Measurements from ENCODE around the gene MCOLN1. TPM values are rescaled to one million over a fixed set of nuclear protein-coding genes. Genes with fewer than 3 reads are reported as not detected.

The MCOLN1 gene
- total RNA-seq, 1 experiment from 2014 or later = 15.7 TPM

DNA sequence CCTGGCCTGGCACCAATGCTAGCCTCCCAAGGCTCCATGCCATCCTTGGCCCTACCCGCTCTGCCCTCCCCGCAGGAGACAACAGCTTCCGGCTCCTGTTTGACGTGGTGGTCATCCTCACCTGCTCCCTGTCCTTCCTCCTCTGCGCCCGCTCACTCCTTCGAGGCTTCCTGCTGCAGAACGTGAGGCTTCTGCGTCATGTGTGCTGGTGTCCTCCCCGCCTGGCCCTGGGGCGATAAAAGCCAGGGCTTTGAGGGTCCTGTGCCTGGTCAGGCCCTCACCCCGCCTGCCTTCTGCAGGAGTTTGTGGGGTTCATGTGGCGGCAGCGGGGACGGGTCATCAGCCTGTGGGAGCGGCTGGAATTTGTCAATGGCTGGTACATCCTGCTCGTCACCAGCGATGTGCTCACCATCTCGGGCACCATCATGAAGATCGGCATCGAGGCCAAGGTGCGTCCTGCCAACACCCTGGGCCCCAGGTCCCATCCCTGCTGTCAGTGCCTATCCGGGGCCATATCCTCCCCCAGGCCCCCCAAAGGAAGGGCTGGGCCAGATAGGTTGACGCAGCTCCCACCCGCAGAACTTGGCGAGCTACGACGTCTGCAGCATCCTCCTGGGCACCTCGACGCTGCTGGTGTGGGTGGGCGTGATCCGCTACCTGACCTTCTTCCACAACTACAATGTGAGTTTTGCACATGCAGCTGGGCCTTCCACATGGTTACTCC, 6.3 kb downstream of the MCOLN1 start:
- Histone ChIP-seq H3K9ac (ENCODE audit: extremely low read depth, insufficient read length, low read length) (no peak overlapping the region), H3K56ac (ENCODE audit: insufficient read length, low read depth, low read length) (no peak overlapping the region), H3K79me1 (ENCODE audit: insufficient read depth, low read depth, low read length, poor library complexity, severe bottlenecking) (no peaks in the 10 kb centered on the region), H3K18ac (ENCODE audit: insufficient read length, low read depth, low read length) (no peak overlapping the region), H3K23ac (ENCODE audit: insufficient read length, low read depth, low read length) (no peak overlapping the region), H2BK20ac (ENCODE audit: low read depth, low read length, poor library complexity, severe bottlenecking) (no peak overlapping the region), H4K20me1 (ENCODE audit: control insufficient read depth, insufficient read depth, insufficient read length) (no peaks in the 10 kb centered on the region), H3T11ph (ENCODE audit: low read length) (no peak overlapping the region), H3K27me3 (ENCODE audit: insufficient read depth, low read length) (no peaks in the 10 kb centered on the region), H4K8ac (replicated peaks; ENCODE audit: insufficient read length, low read depth, low read length) (no peak overlapping the region), H3K23me2 (ENCODE audit: insufficient read length, low read depth, low read length, poor library complexity, severe bottlenecking) (peaks cover 3% of the 10 kb centered on the region), H2BK15ac (ENCODE audit: low read depth, low read length) (no peak overlapping the region), H3K4me2 (ENCODE audit: insufficient read depth, insufficient read length, low read length) (no peak overlapping the region), H2AK5ac (ENCODE audit: insufficient read length, low read length) (no peak overlapping the region), H3K4ac (ENCODE audit: low read depth, low read length) (no peak overlapping the region), H3K79me2 (ENCODE audit: insufficient read depth, low read length) (no peaks in the 10 kb centered on the region), H3K4me1 (ENCODE audit: insufficient read depth, low read length) (peaks cover 2% of the 10 kb centered on the region; the same call in 1 of the 2 replicates), H3K14ac (ENCODE audit: insufficient read depth, low read length) (no peak overlapping the region), H4K5ac (ENCODE audit: insufficient read length, low read depth, low read length) (no peak overlapping the region), H2BK120ac (ENCODE audit: low read depth, low read length, poor library complexity, severe bottlenecking) (no peak overlapping the region), H3K9me3 (ENCODE audit: control insufficient read depth, low read depth, low read length) (no peaks in the 10 kb centered on the region), H2AFZ (ENCODE audit: low read length) (no peak overlapping the region), H2BK5ac (ENCODE audit: insufficient read length, low read length) (no peak overlapping the region), H4K91ac (ENCODE audit: insufficient read length, low read depth, low read length) (no peak overlapping the region), H2BK12ac (ENCODE audit: insufficient read length, low read depth, low read length) (no peak overlapping the region), H3K27ac (ENCODE audit: insufficient read length, low read depth, low read length) (no peak overlapping the region)
- TF ChIP-seq CTCF (conservative IDR thresholded peaks at IDR 0.05) = no peak
- Mint-ChIP-seq H3K27me3 (ENCODE audit: low read depth) (no peaks in the 10 kb centered on the region), H3K27ac (0 out of 7 replicates have a peak overlapping the region, but pooled peaks of 1 of the 3 experiments have one; percentile 5), H3K9me3 (no peaks in the 10 kb centered on the region), H3K36me3 (ENCODE audit: insufficient read depth in 1 of 3, low read depth in 3 of 3) (peaks cover 4 to 26% (median 24%) of the 10 kb centered on the region in 3 experiments; a peak in 6 of 7 replicates), H3K4me3 (no peak overlapping the region), H3K4me1 (peaks cover 0 to 2% of the 10 kb centered on the region in 2 experiments; a peak in 1 of 4 replicates)
- WGBS (ENCODE audit: extremely low coverage, insufficient read length, low lambda C conversion rate) = no CpG with 5 or more reads among the region's 32 CpGs
- DNase-seq = no peak

Measured in H9 (cell line).